H9 (cell line): ENCODE measurements around the gene ELOVL2. TPM values are rescaled to one million over a fixed set of nuclear protein-coding genes. Genes with fewer than 3 reads are reported as not detected.

Experiments used
- DNase-seq: peaks from one replicate; pipeline ENCODE4 v3.0.0-alpha.2; 2017
- H2AFZ ChIP-seq: one replicate; pipeline ENCODE4 v1.6.1; 2013; ENCODE audit warnings: mild to moderate bottlenecking, low read length, control low read depth, moderate library complexity
- H2AK5ac ChIP-seq: 2 replicates; pipeline ENCODE4 v1.6.1; 2013; ENCODE audit warnings: low read length, control low read depth, mixed read lengths; ENCODE audit not compliant: insufficient read length
- H2BK120ac ChIP-seq: one replicate; pipeline ENCODE4 v1.6.1; 2013; ENCODE audit warnings: low read depth, mild to moderate bottlenecking, low read length, control low read depth, inconsistent platforms; ENCODE audit not compliant: poor library complexity, severe bottlenecking
- H2BK12ac ChIP-seq: 2 replicates; pipeline ENCODE4 v1.6.1; 2013; ENCODE audit warnings: low read length, control low read depth, mixed read lengths, low read depth; ENCODE audit not compliant: insufficient read length
- H2BK15ac ChIP-seq: 2 replicates; pipeline ENCODE4 v1.6.1; 2013; ENCODE audit warnings: low read depth, low read length, control low read depth
- H2BK20ac ChIP-seq: one replicate; pipeline ENCODE4 v1.6.1; 2013; ENCODE audit warnings: low read depth, mild to moderate bottlenecking, low read length, control low read depth, inconsistent platforms; ENCODE audit not compliant: poor library complexity, severe bottlenecking
- H2BK5ac ChIP-seq: 2 replicates; pipeline ENCODE4 v1.6.1; 2013; ENCODE audit warnings: low read length, control low read depth, mixed read lengths; ENCODE audit not compliant: insufficient read length
- H3K14ac ChIP-seq: 2 replicates; pipeline ENCODE4 v1.6.1; 2013; ENCODE audit warnings: low read length, control low read depth; ENCODE audit not compliant: insufficient read depth
- H3K18ac ChIP-seq: 2 replicates; pipeline ENCODE4 v1.6.1; 2013; ENCODE audit warnings: low read depth, mild to moderate bottlenecking, mixed read lengths, low read length, control low read depth; ENCODE audit not compliant: insufficient read length
- H3K23ac ChIP-seq: 2 replicates; pipeline ENCODE4 v1.6.1; 2013; ENCODE audit warnings: low read length, control low read depth, mixed read lengths, low read depth; ENCODE audit not compliant: insufficient read length
- H3K23me2 ChIP-seq: 2 replicates; pipeline ENCODE4 v1.6.1; 2013; ENCODE audit warnings: low read depth, mild to moderate bottlenecking, mixed read lengths, low read length, control low read depth; ENCODE audit not compliant: insufficient read length, poor library complexity, severe bottlenecking
- H3K27ac ChIP-seq: 2 replicates; pipeline ENCODE4 v1.5.1; 2013; ENCODE audit warnings: low read length, control low read depth, mixed read lengths, low read depth; ENCODE audit not compliant: insufficient read length
- H3K27me3 ChIP-seq: 2 replicates; pipeline ENCODE4 v1.6.1; 2013; ENCODE audit warnings: low read length, control low read depth, inconsistent platforms; ENCODE audit not compliant: insufficient read depth
- H3K4ac ChIP-seq: 2 replicates; pipeline ENCODE4 v1.6.1; 2013; ENCODE audit warnings: low read depth, mild to moderate bottlenecking, control low read depth, inconsistent platforms, low read length, moderate library complexity
- H3K4me1 ChIP-seq: 2 replicates; pipeline ENCODE4 v1.6.1; 2013; ENCODE audit warnings: low read length, control low read depth, inconsistent platforms; ENCODE audit not compliant: insufficient read depth
- H3K4me2 ChIP-seq: 2 replicates; pipeline ENCODE4 v1.6.1; 2013; ENCODE audit warnings: low read length, control low read depth, mixed read lengths; ENCODE audit not compliant: insufficient read length, insufficient read depth
- H3K56ac ChIP-seq: 2 replicates; pipeline ENCODE4 v1.6.1; 2013; ENCODE audit warnings: low read depth, mild to moderate bottlenecking, mixed read lengths, low read length, control low read depth; ENCODE audit not compliant: insufficient read length
- H3K79me1 ChIP-seq: 2 replicates; pipeline ENCODE4 v1.6.1; 2013; ENCODE audit warnings: low read depth, mild to moderate bottlenecking, moderate library complexity, low read length, control low read depth, inconsistent platforms; ENCODE audit not compliant: insufficient read depth, poor library complexity, severe bottlenecking
- H3K79me2 ChIP-seq: 2 replicates; pipeline ENCODE4 v1.6.1; 2013; ENCODE audit warnings: low read length, control low read depth, inconsistent platforms; ENCODE audit not compliant: insufficient read depth
- H3K9ac ChIP-seq: 2 replicates; pipeline ENCODE4 v1.6.1; 2013; ENCODE audit warnings: low read length, control low read depth, mixed read lengths; ENCODE audit not compliant: insufficient read length; ENCODE audit errors: extremely low read depth
- H3K9me3 ChIP-seq: one replicate; pipeline ENCODE4 v1.6.1; 2013; ENCODE audit warnings: low read depth, low read length, inconsistent platforms; ENCODE audit not compliant: control insufficient read depth
- H3T11ph ChIP-seq: one replicate; pipeline ENCODE4 v1.6.1; 2013; ENCODE audit warnings: mild to moderate bottlenecking, low read length, control low read depth, inconsistent platforms
- H4K20me1 ChIP-seq: one replicate; pipeline ENCODE4 v1.6.1; 2013; ENCODE audit not compliant: control insufficient read depth, insufficient read length, insufficient read depth
- H4K5ac ChIP-seq: 2 replicates; pipeline ENCODE4 v1.6.1; 2013; ENCODE audit warnings: low read depth, mild to moderate bottlenecking, mixed read lengths, low read length, control low read depth; ENCODE audit not compliant: insufficient read length
- H4K8ac ChIP-seq: replicated peaks from 2 replicates; pipeline ENCODE4 v1.6.1; 2013; ENCODE audit warnings: low read length, control low read depth, mixed read lengths, low read depth; ENCODE audit not compliant: insufficient read length
- H4K91ac ChIP-seq: 2 replicates; pipeline ENCODE4 v1.6.1; 2013; ENCODE audit warnings: low read depth, mild to moderate bottlenecking, moderate library complexity, mixed read lengths, low read length, control low read depth; ENCODE audit not compliant: insufficient read length
- H3K27ac Mint-ChIP-seq, 3 experiments: 2 replicates in 2 of 3; 3 replicates in 1 of 3; pipeline ENCODE4 v1.8.0; 2020 to 2021; ENCODE audit warnings: mixed read lengths in 3 of 3, mild to moderate bottlenecking in 1 of 3, moderate library complexity in 1 of 3
- H3K27me3 Mint-ChIP-seq: 2 replicates; pipeline ENCODE4 v1.8.0; 2021; ENCODE audit warnings: low read depth, mild to moderate bottlenecking, moderate library complexity, mixed read lengths
- H3K36me3 Mint-ChIP-seq, 3 experiments: 2 replicates in 2 of 3; 3 replicates in 1 of 3; pipeline ENCODE4 v1.8.0; 2020 to 2021; ENCODE audit warnings: low read depth in 3 of 3, mixed read lengths in 3 of 3; ENCODE audit not compliant: insufficient read depth in 1 of 3
- H3K4me1 Mint-ChIP-seq, 2 experiments: 2 replicates each; pipeline ENCODE4 v1.8.0; 2020; ENCODE audit warnings: mixed read lengths in 2 of 2
- H3K4me3 Mint-ChIP-seq, 2 experiments: 2 replicates in 1 of 2; 3 replicates in 1 of 2; pipeline ENCODE4 v1.8.0; 2020 to 2021; ENCODE audit warnings: mild to moderate bottlenecking in 2 of 2, mixed read lengths in 2 of 2, moderate library complexity in 1 of 2
- H3K9me3 Mint-ChIP-seq, 2 experiments: 2 replicates in 1 of 2; 3 replicates in 1 of 2; pipeline ENCODE4 v1.8.0; 2020; ENCODE audit warnings: mild to moderate bottlenecking in 2 of 2, mixed read lengths in 2 of 2, moderate library complexity in 1 of 2
- total RNA-seq: library from RNA; stranded (reverse); gene quantifications from 2 replicates; pipeline ENCODE4 v1.2.1, GENCODE V29; 2021
- TF ChIP-seq, protein P1 (sequence below): fragments of 200-600 bp; sonication (generic); conservative IDR thresholded peaks from 3 replicates; pipeline ENCODE4 v1.8.0; 2021; ENCODE audit warnings: antibody characterized with exemption, mild to moderate bottlenecking

ELOVL2 gene
- total RNA-seq, 1 experiment from 2014 or later, result 0.57 TPM

DNA sequence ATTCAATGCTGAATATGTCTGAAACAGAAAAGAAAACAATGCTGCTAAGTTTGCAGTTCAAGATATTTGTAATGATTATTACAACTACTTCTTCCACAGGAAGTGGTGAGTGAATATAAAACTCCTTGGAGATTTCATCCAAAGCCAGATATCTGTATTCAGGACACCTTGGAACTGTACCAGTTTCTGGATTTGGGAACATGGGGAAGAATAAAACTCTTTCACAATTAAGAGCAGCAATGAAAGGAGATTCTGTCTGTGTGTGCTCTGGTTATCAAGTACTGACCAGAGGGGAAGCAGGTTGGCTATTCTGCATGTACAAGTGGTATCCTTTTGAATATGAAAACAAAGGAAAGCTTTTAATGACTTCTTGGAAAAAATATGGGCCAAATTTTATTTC, 21.1 kb downstream of the ELOVL2 start:
- no peak overlapping the region for H4K91ac ChIP-seq
- H4K20me1 ChIP-seq, result peaks cover 2% of the 10 kb centered on the region
- Mint-ChIP-seq H3K4me1 (peaks cover 35 to 36% of the 10 kb centered on the region in 2 experiments), H3K9me3 (no peaks in the 10 kb centered on the region), H3K27ac (no peak overlapping the region), H3K27me3 (no peaks in the 10 kb centered on the region), H3K36me3 (no peaks in the 10 kb centered on the region), H3K4me3 (no peak overlapping the region)
- no peak overlapping the region for H3T11ph ChIP-seq
- H3K27me3 ChIP-seq, result no peaks in the 10 kb centered on the region
- no peak overlapping the region for H2BK120ac ChIP-seq
- TF ChIP-seq, protein P1, sequence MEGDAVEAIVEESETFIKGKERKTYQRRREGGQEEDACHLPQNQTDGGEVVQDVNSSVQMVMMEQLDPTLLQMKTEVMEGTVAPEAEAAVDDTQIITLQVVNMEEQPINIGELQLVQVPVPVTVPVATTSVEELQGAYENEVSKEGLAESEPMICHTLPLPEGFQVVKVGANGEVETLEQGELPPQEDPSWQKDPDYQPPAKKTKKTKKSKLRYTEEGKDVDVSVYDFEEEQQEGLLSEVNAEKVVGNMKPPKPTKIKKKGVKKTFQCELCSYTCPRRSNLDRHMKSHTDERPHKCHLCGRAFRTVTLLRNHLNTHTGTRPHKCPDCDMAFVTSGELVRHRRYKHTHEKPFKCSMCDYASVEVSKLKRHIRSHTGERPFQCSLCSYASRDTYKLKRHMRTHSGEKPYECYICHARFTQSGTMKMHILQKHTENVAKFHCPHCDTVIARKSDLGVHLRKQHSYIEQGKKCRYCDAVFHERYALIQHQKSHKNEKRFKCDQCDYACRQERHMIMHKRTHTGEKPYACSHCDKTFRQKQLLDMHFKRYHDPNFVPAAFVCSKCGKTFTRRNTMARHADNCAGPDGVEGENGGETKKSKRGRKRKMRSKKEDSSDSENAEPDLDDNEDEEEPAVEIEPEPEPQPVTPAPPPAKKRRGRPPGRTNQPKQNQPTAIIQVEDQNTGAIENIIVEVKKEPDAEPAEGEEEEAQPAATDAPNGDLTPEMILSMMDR, result no peak
- H3K4me2 ChIP-seq, result no peak overlapping the region
- H2BK15ac ChIP-seq, result no peak overlapping the region
- no peak overlapping the region for H3K9ac ChIP-seq
- H3K56ac ChIP-seq, result no peak overlapping the region
- no peaks in the 10 kb centered on the region for H3K23me2 ChIP-seq
- no peaks in the 10 kb centered on the region for H3K79me1 ChIP-seq
- no peak overlapping the region for H4K5ac ChIP-seq
- H2AK5ac ChIP-seq, result no peak overlapping the region
- peaks cover 5% of the 10 kb centered on the region; the same call in 1 of the 2 replicates for H3K4me1 ChIP-seq
- H3K23ac ChIP-seq, result no peak overlapping the region
- H4K8ac ChIP-seq, result no peak overlapping the region
- no peak overlapping the region for H3K27ac ChIP-seq
- H3K9me3 ChIP-seq, result no peaks in the 10 kb centered on the region
- no peak overlapping the region for H3K18ac ChIP-seq
- no peak overlapping the region for H3K4ac ChIP-seq
- DNase-seq, result no peak
- H3K79me2 ChIP-seq, result no peaks in the 10 kb centered on the region
- H2AFZ ChIP-seq, result no peak overlapping the region
- no peak overlapping the region for H2BK5ac ChIP-seq
- H2BK20ac ChIP-seq, result no peak overlapping the region
- no peak overlapping the region for H2BK12ac ChIP-seq
- no peak overlapping the region for H3K14ac ChIP-seq
